ENCODE measurements around the gene CTNS.

Gene CTNS

GRCh38 chr17:3636154-3636907, at the start of gene CTNS, which contains the start of gene SHPK:
Gene CTNS, plus strand, starts transcription at chr17:3636760. Its CDS starts 3,447 bp downstream, at chr17:3640207.
Gene SHPK, minus strand, starts transcription at chr17:3636250. Its CDS starts 31 bp downstream, at chr17:3636219.
- H3K4me3 ChIP-seq (ENCODE audit: control insufficient read depth, low read depth, low read length), result peak within 1 kb of the TSS; percentile 62
- TF ChIP-seq CTCF (IDR thresholded peaks at IDR 0.05; ENCODE audit: control insufficient read depth, insufficient read depth, low read depth, low read length, missing control alignments), result no peak
- peak; percentile 75 for DNase-seq (ENCODE audit: low read depth)

GRCh38 chr17:3589784-3590183, 46.8 kb upstream of the CTNS start:
- DNase-seq (ENCODE audit: low read depth), result no peak
- no peak for TF ChIP-seq CTCF (IDR thresholded peaks at IDR 0.05; ENCODE audit: control insufficient read depth, insufficient read depth, low read depth, low read length, missing control alignments)

GRCh38 chr17:3590231-3590630, 46.3 kb upstream of the CTNS start:
- H3K4me3 ChIP-seq (ENCODE audit: control insufficient read depth, low read depth, low read length), result no peak overlapping the region
- DNase-seq (ENCODE audit: low read depth), result no peak
- TF ChIP-seq CTCF (IDR thresholded peaks at IDR 0.05; ENCODE audit: control insufficient read depth, insufficient read depth, low read depth, low read length, missing control alignments), result no peak

More at GRCh38 chr17:3589784-3590183, 46.8 kb upstream of the CTNS start:
- no peak overlapping the region for H3K4me3 ChIP-seq (ENCODE audit: control insufficient read depth, low read depth, low read length)

- DNase-seq (ENCODE audit: low read depth), result no peak
- H3K4me3 ChIP-seq (ENCODE audit: control insufficient read depth, low read depth, low read length), result no peak overlapping the region
- no peak for TF ChIP-seq CTCF (IDR thresholded peaks at IDR 0.05; ENCODE audit: control insufficient read depth, insufficient read depth, low read depth, low read length, missing control alignments)
These were observed 45.8 kb upstream of the CTNS start for GRCh38 chr17:3590768-3591167.

GRCh38 chr17:3592216-3592860, 44.2 kb upstream of the CTNS start:
- no peak for DNase-seq (ENCODE audit: low read depth)
- no peak overlapping the region for H3K4me3 ChIP-seq (ENCODE audit: control insufficient read depth, low read depth, low read length)

GRCh38 chr17:3593384-3593783, 43.2 kb upstream of the CTNS start:
- no peak for DNase-seq (ENCODE audit: low read depth)
- no peak overlapping the region for H3K4me3 ChIP-seq (ENCODE audit: control insufficient read depth, low read depth, low read length)
- TF ChIP-seq CTCF (IDR thresholded peaks at IDR 0.05; ENCODE audit: control insufficient read depth, insufficient read depth, low read depth, low read length, missing control alignments), result no peak

More at GRCh38 chr17:3592216-3592860, 44.2 kb upstream of the CTNS start:
- no peak for TF ChIP-seq CTCF (IDR thresholded peaks at IDR 0.05; ENCODE audit: control insufficient read depth, insufficient read depth, low read depth, low read length, missing control alignments)
